ENCODE measurements around the gene CCDC70. TPM values are rescaled to one million over a fixed set of nuclear protein-coding genes. Genes with fewer than 3 reads are reported as not detected.

Gene CCDC70
- total and polyA plus RNA-seq, 4 donors: 0.36 TPM; not detected in 3

- DNase-seq (ENCODE audit: low spot score): no peak
- TF ChIP-seq MAX (IDR thresholded peaks at IDR 0.05): no peak
- no peak for TF ChIP-seq JUND (IDR thresholded peaks at IDR 0.05)
- TF ChIP-seq RXRA (IDR thresholded peaks at IDR 0.05): no peak
- TF ChIP-seq FOXA2 (IDR thresholded peaks at IDR 0.05): no peak
- TF ChIP-seq HNF4G (IDR thresholded peaks at IDR 0.05): no peak
- no peak for TF ChIP-seq YY1 (IDR thresholded peaks at IDR 0.05)
- TF ChIP-seq SP1 (IDR thresholded peaks at IDR 0.05): no peak
- TF ChIP-seq HNF4A (conservative IDR thresholded peaks at IDR 0.05): no peak
- TF ChIP-seq, protein P1, sequence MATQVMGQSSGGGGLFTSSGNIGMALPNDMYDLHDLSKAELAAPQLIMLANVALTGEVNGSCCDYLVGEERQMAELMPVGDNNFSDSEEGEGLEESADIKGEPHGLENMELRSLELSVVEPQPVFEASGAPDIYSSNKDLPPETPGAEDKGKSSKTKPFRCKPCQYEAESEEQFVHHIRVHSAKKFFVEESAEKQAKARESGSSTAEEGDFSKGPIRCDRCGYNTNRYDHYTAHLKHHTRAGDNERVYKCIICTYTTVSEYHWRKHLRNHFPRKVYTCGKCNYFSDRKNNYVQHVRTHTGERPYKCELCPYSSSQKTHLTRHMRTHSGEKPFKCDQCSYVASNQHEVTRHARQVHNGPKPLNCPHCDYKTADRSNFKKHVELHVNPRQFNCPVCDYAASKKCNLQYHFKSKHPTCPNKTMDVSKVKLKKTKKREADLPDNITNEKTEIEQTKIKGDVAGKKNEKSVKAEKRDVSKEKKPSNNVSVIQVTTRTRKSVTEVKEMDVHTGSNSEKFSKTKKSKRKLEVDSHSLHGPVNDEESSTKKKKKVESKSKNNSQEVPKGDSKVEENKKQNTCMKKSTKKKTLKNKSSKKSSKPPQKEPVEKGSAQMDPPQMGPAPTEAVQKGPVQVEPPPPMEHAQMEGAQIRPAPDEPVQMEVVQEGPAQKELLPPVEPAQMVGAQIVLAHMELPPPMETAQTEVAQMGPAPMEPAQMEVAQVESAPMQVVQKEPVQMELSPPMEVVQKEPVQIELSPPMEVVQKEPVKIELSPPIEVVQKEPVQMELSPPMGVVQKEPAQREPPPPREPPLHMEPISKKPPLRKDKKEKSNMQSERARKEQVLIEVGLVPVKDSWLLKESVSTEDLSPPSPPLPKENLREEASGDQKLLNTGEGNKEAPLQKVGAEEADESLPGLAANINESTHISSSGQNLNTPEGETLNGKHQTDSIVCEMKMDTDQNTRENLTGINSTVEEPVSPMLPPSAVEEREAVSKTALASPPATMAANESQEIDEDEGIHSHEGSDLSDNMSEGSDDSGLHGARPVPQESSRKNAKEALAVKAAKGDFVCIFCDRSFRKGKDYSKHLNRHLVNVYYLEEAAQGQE (IDR thresholded peaks at IDR 0.05): no peak
- TF ChIP-seq GABPA (IDR thresholded peaks at IDR 0.05 in 1 of 2, conservative IDR thresholded peaks at IDR 0.05 in 1 of 2): no peak
- no peak for TF ChIP-seq EGR1 (IDR thresholded peaks at IDR 0.05; ENCODE audit: low read depth in 2 of 2)
- no peak for TF ChIP-seq NR2F2 (IDR thresholded peaks at IDR 0.05)
- TF ChIP-seq RAD21 (IDR thresholded peaks at IDR 0.05): no peak
- TF ChIP-seq ATF3 (IDR thresholded peaks at IDR 0.05): no peak
- no peak for TF ChIP-seq TAF1 (conservative IDR thresholded peaks at IDR 0.05)
- no peak for TF ChIP-seq CTCF (IDR thresholded peaks at IDR 0.05; ENCODE audit: low read depth, low read length, missing input control)
- TF ChIP-seq FOXA1 (IDR thresholded peaks at IDR 0.05): no peak
- no peak for TF ChIP-seq ZBTB33 (IDR thresholded peaks at IDR 0.05)
- no peaks in the 10 kb centered on the region for H3K36me3 ChIP-seq (ENCODE audit: control insufficient read depth in 4 of 4, insufficient read depth in 3 of 4, low read depth in 1 of 4, low read length in 3 of 4)
- no peak overlapping the region for H3K9ac ChIP-seq (ENCODE audit: low read depth in 1 of 2, low read length in 2 of 2)
- WGBS: 72% methylated on average over 11 of the region's 11 CpGs
- no peaks in the 10 kb centered on the region for H3K9me3 ChIP-seq (ENCODE audit: control insufficient read depth in 4 of 4, low read length in 3 of 4)
- no peak overlapping the region for H3K4me3 ChIP-seq (ENCODE audit: low read depth in 1 of 3, low read length in 3 of 3)
- H3K4me1 ChIP-seq (ENCODE audit: control insufficient read depth in 4 of 4, insufficient read depth in 4 of 4, low read length in 3 of 4): no peaks in the 10 kb centered on the region
- H3K27me3 ChIP-seq (ENCODE audit: control insufficient read depth in 4 of 4, insufficient read depth in 4 of 4, low read length in 3 of 4): no peaks in the 10 kb centered on the region
- H3K27ac ChIP-seq (ENCODE audit: low read depth in 1 of 2, low read length in 2 of 2): no peak overlapping the region
Measured at GRCh38 chr13:51858433-51859247, 3.1 kb upstream of the CCDC70 start.

Data from liver (tissue), 9 donors.